ENCODE data around the gene KTI12. TPM values are rescaled to one million over a fixed set of nuclear protein-coding genes. Genes with fewer than 3 reads are reported as not detected.

Gene KTI12
- total RNA-seq, 2 experiments from 2014 or later = 16.4 to 16.8 TPM

DNA sequence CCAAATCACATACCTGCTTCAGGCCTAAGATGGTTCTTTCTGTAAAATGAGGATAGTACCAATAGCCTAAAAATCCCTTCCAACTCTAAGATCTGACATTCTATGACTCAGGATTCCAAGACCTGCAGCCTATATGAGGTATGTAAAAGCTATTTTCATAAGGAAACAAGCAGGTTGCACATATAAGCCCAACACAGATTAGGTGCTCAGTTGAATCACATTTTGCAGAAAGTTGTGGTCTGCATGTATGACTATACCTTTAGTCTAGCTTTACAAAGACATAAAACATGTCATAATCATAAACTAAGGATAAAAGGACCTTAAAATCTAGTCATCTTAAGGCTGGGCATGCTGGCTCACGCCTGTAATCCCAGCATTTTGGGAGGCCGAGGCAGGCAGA is 7.3 kb downstream of the KTI12 start:
- H3K4me1 ChIP-seq (ENCODE audit: insufficient read depth, low read length, poor library complexity, severe bottlenecking) = peaks cover 15% of the 10 kb centered on the region
- no peak overlapping the region for H3K27ac ChIP-seq (ENCODE audit: low read depth, low read length, poor library complexity, severe bottlenecking)
- TF ChIP-seq EZH2phosphoT487 (IDR thresholded peaks at IDR 0.05; ENCODE audit: borderline replicate concordance, low read depth, low read length) = no peak
- TF ChIP-seq CTCF (conservative IDR thresholded peaks at IDR 0.05; ENCODE audit: low read length) = no peak
- CTCF ChIA-PET (ENCODE audit: unreplicated experiment) = no interaction called here
- BruUV-seq (replicated peaks) = no TSS peak
- peaks cover 18% of the 10 kb centered on the region; the same call in 1 of the 2 replicates for H3K79me2 ChIP-seq (ENCODE audit: insufficient read depth, low read depth, low read length)
- no peak overlapping the region for H2AFZ ChIP-seq (ENCODE audit: low read length)
- H3K4me2 ChIP-seq (ENCODE audit: low read length) = no peak overlapping the region
- no peaks in the 10 kb centered on the region for H4K20me1 ChIP-seq (ENCODE audit: insufficient read depth, low read length)
- no peaks in the 10 kb centered on the region for H3K9me3 ChIP-seq (ENCODE audit: low read length)
- H3K36me3 ChIP-seq (ENCODE audit: insufficient read depth, low read length) = peaks cover 67% of the 10 kb centered on the region
- no peak for DNase-seq (ENCODE audit: low spot score)
- POLR2A ChIA-PET = interaction anchor here (0.7 kb wide), 1 partner anchor 214 kb away, joined by 3 read pairs; no protein-coding TSS in a partner anchor
- H3K4me3 ChIP-seq (ENCODE audit: low read depth, low read length, poor library complexity, severe bottlenecking) = no peak overlapping the region
- intact Hi-C loops (cut with micrococcal nuclease; ENCODE audit: unreplicated experiment) = no loop called here
- H3K9me2 ChIP-seq (ENCODE audit: insufficient read depth, low read length) = no peaks in the 10 kb centered on the region

- H3K27ac ChIP-seq (ENCODE audit: low read depth, low read length, poor library complexity, severe bottlenecking) = no peak overlapping the region
- no peak overlapping the region for H3K4me2 ChIP-seq (ENCODE audit: low read length)
- no peaks in the 10 kb centered on the region for H3K4me1 ChIP-seq (ENCODE audit: insufficient read depth, low read length, poor library complexity, severe bottlenecking)
- H3K9me3 ChIP-seq (ENCODE audit: low read length) = no peaks in the 10 kb centered on the region
- peaks cover 64% of the 10 kb centered on the region for H3K36me3 ChIP-seq (ENCODE audit: insufficient read depth, low read length)
- no peaks in the 10 kb centered on the region for H3K79me2 ChIP-seq (ENCODE audit: insufficient read depth, low read depth, low read length)
- TF ChIP-seq CTCF (conservative IDR thresholded peaks at IDR 0.05; ENCODE audit: low read length) (no peak), EZH2phosphoT487 (IDR thresholded peaks at IDR 0.05; ENCODE audit: borderline replicate concordance, low read depth, low read length) (no peak)
- CTCF ChIA-PET (ENCODE audit: unreplicated experiment) = no interaction called here
- POLR2A ChIA-PET = interaction anchor here (0.7 kb wide), 2 partner anchors 17 to 142 kb away, joined by 3 to 4 read pairs; no protein-coding TSS in a partner anchor
- BruUV-seq (replicated peaks) = no TSS peak
- no peak overlapping the region for H2AFZ ChIP-seq (ENCODE audit: low read length)
- intact Hi-C loops (cut with micrococcal nuclease; ENCODE audit: unreplicated experiment) = no loop called here
- DNase-seq (ENCODE audit: low spot score) = no peak
- H3K4me3 ChIP-seq (ENCODE audit: low read depth, low read length, poor library complexity, severe bottlenecking) = no peak overlapping the region
- no peaks in the 10 kb centered on the region for H3K9me2 ChIP-seq (ENCODE audit: insufficient read depth, low read length)
- H4K20me1 ChIP-seq (ENCODE audit: insufficient read depth, low read length) = no peaks in the 10 kb centered on the region
Observed at GRCh38 chr1:52022133-52022532, 11.5 kb downstream of the KTI12 start.

GRCh38 chr1:52008071-52008809 is 25.4 kb downstream of the KTI12 start:
- DNase-seq (ENCODE audit: low spot score) = no peak

More at GRCh38 chr1:52008071-52008809, 25.4 kb downstream of the KTI12 start:
- H2AFZ ChIP-seq (ENCODE audit: low read length) = no peak overlapping the region
- H3K36me3 ChIP-seq (ENCODE audit: insufficient read depth, low read length) = no peaks in the 10 kb centered on the region
- TF ChIP-seq CTCF (conservative IDR thresholded peaks at IDR 0.05; ENCODE audit: low read length) (no peak), EZH2phosphoT487 (IDR thresholded peaks at IDR 0.05; ENCODE audit: borderline replicate concordance, low read depth, low read length) (no peak)
- no peaks in the 10 kb centered on the region for H3K9me3 ChIP-seq (ENCODE audit: low read length)
- H3K27ac ChIP-seq (ENCODE audit: low read depth, low read length, poor library complexity, severe bottlenecking) = no peak overlapping the region
- BruUV-seq (replicated peaks) = no TSS peak
- H3K4me2 ChIP-seq (ENCODE audit: low read length) = no peak overlapping the region
- no peaks in the 10 kb centered on the region for H3K4me1 ChIP-seq (ENCODE audit: insufficient read depth, low read length, poor library complexity, severe bottlenecking)
- ChIA-PET CTCF (ENCODE audit: unreplicated experiment) (no interaction called here), POLR2A (no interaction called here)
- H4K20me1 ChIP-seq (ENCODE audit: insufficient read depth, low read length) = no peaks in the 10 kb centered on the region
- no peaks in the 10 kb centered on the region for H3K9me2 ChIP-seq (ENCODE audit: insufficient read depth, low read length)
- H3K4me3 ChIP-seq (ENCODE audit: low read depth, low read length, poor library complexity, severe bottlenecking) = no peak overlapping the region
- intact Hi-C loops (cut with micrococcal nuclease; ENCODE audit: unreplicated experiment) = no loop called here
- H3K79me2 ChIP-seq (ENCODE audit: insufficient read depth, low read depth, low read length) = no peaks in the 10 kb centered on the region

All from OCI-LY7 (cell line).